ENCODE measurements around the gene SH3D21. TPM values are rescaled to one million over a fixed set of nuclear protein-coding genes. Genes with fewer than 3 reads are reported as not detected.
A peak's percentile ranks its signal among the peaks of the same experiment; 100 is the strongest.

Gene SH3D21
- total and polyA plus RNA-seq, 10 of the 15 experiments (the other 5 are each of a cell fraction or from before 2014, with no cell fraction given) = 0.06 to 5.9 (median 2.4) TPM

DNA sequence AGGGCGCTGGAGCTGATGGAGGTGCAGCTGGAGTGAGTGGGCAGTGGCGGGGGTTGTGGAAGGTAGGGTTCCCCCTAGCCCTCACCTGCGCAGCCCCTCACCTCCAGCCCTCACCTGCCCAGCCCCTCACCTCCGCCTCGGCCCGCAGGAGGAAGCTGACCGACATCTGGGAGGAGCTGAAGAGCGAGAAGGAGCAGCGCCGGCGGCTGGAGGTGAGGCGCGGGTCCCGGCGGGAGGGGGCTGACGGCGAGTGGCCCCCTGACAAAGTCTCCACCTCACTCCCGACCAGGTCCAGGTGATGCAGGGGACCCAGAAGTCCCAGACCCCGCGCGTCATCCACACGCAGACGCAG lies 14.6 kb downstream of the SH3D21 start:
- H3K4me2 ChIP-seq (ENCODE audit: control insufficient read depth, insufficient read depth) = peak overlapping the region; percentile 89
- H4K20me1 ChIP-seq (ENCODE audit: control insufficient read depth, insufficient read depth) = no peaks in the 10 kb centered on the region; the same call in 1 of the 2 replicates
- H3K79me2 ChIP-seq (ENCODE audit: control insufficient read depth, insufficient read depth, low read length) = no peaks in the 10 kb centered on the region
- ChIA-PET SMC1A (ENCODE audit: uncharacterized antibody, unreplicated experiment) (no interaction called here), CTCF (no interaction called here), POLR2A (no interaction called here), RAD21 (ENCODE audit: unreplicated experiment) (no interaction called here)
- WGBS (ENCODE audit: insufficient coverage, insufficient replicate concordance, low lambda C conversion rate, missing lambda C conversion rate) = 8% methylated on average over 23 of the region's 23 CpGs
- H3K9me3 ChIP-seq (replicated peaks; ENCODE audit: control insufficient read depth, insufficient read depth, low read length) = no peaks in the 10 kb centered on the region
- TF ChIP-seq CHD2 (IDR thresholded peaks at IDR 0.05; ENCODE audit: borderline replicate concordance, low read depth, low read length) (no peak), JUND (IDR thresholded peaks at IDR 0.05; ENCODE audit: low read depth, low read length) (no peak), BHLHE40 (IDR thresholded peaks at IDR 0.05; ENCODE audit: borderline replicate concordance in 1 of 2, low read depth in 2 of 2, low read length in 1 of 2) (0 out of 4 replicates have a peak, but pooled peaks of 1 of the 2 experiments have one; percentile 5), MYB (IDR thresholded peaks at IDR 0.05; ENCODE audit: borderline replicate concordance, low read depth, low read length) (no peak), ESRRA (IDR thresholded peaks at IDR 0.05; ENCODE audit: low read length) (no peak)
- TF ChIP-seq, protein P1, sequence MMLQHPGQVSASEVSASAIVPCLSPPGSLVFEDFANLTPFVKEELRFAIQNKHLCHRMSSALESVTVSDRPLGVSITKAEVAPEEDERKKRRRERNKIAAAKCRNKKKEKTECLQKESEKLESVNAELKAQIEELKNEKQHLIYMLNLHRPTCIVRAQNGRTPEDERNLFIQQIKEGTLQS (IDR thresholded peaks at IDR 0.05; ENCODE audit: borderline replicate concordance, extremely low read depth, low read depth, low read length) = no peak
- TSS peak; percentile 35 for BruUV-seq (replicated peaks)
- intact Hi-C loops (cut with micrococcal nuclease; ENCODE audit: unreplicated experiment) = no loop called here
- H3K27ac ChIP-seq (ENCODE audit: control insufficient read depth, insufficient read depth) = no peak overlapping the region
- ATAC-seq (no peak), FAIRE-seq (no peak), DNase-seq (ENCODE audit: low read depth, low spot score) (no peak)
- no peak overlapping the region; the same call in 1 of the 2 replicates for H3K9ac ChIP-seq (ENCODE audit: control insufficient read depth, insufficient read depth, low read length)
- H3K4me1 ChIP-seq (ENCODE audit: control insufficient read depth, insufficient read depth, low read length) = peaks cover 24% of the 10 kb centered on the region
- peak overlapping the region; percentile 32; the same call in 1 of the 2 replicates for H3K4me3 ChIP-seq
- H3K27me3 ChIP-seq (replicated peaks in 1 of 2; ENCODE audit: control insufficient read depth in 2 of 2, insufficient read depth in 2 of 2, low read length in 1 of 2) = no peaks in the 10 kb centered on the region
- in situ Hi-C loops (cut with MboI) = no loop called here
- H2AFZ ChIP-seq (ENCODE audit: control insufficient read depth, low read depth, low read length) = peak overlapping the region; percentile 28
- H3K36me3 ChIP-seq (ENCODE audit: control insufficient read depth in 2 of 2, insufficient read depth in 2 of 2, low read length in 1 of 2) = no peaks in the 10 kb centered on the region
